HFFc6 (cell line): Measurements from ENCODE around the gene SOX15. TPM values are rescaled to one million over a fixed set of nuclear protein-coding genes. Genes with fewer than 3 reads are reported as not detected.

Experiments
- DNase-seq: peaks from one replicate; pipeline ENCODE4 v3.0.0-alpha.2; 2018
- H3K27ac Mint-ChIP-seq: 2 replicates; pipeline ENCODE4 v1.8.0; 2020; ENCODE audit warnings: mild to moderate bottlenecking, mixed read lengths
- H3K27me3 Mint-ChIP-seq: 2 replicates; pipeline ENCODE4 v1.8.0; 2021; ENCODE audit warnings: mild to moderate bottlenecking, moderate library complexity, mixed read lengths; ENCODE audit not compliant: insufficient read depth
- H3K36me3 Mint-ChIP-seq: 2 replicates; pipeline ENCODE4 v1.8.0; 2021; ENCODE audit warnings: low read depth, mixed read lengths
- H3K4me1 Mint-ChIP-seq: 2 replicates; pipeline ENCODE4 v1.8.0; 2020; ENCODE audit warnings: low read depth, mixed read lengths
- H3K4me3 Mint-ChIP-seq: 2 replicates; pipeline ENCODE4 v1.8.0; 2020; ENCODE audit warnings: mild to moderate bottlenecking, moderate library complexity, mixed read lengths
- H3K9me3 Mint-ChIP-seq: 2 replicates; pipeline ENCODE4 v1.8.0; 2020; ENCODE audit warnings: mild to moderate bottlenecking, mixed read lengths
- CTCF ChIP-seq: fragments of 200-600 bp; sonication (generic); IDR thresholded peaks from 2 replicates; pipeline ENCODE4 v1.5.0; 2021; ENCODE audit warnings: antibody characterized with exemption, mild to moderate bottlenecking
- total RNA-seq, 6 experiments: library from RNA; stranded (reverse); fragmentation: NEBNext Ultra II Directional; extraction: Animal tissue kit (Norgen Biotek cat#: 25700); gene quantifications; 2 replicates in 1 of 6; 3 replicates in 5 of 6; pipeline ENCODE4 v1.2.3, GENCODE V29; 2021

SOX15 gene
- total RNA-seq, 6 experiments from 2014 or later, result 0.62 to 1.0 (median 0.81) TPM

- Mint-ChIP-seq H3K27me3 (peaks cover 8% of the 10 kb centered on the region), H3K4me1 (peaks cover 41% of the 10 kb centered on the region), H3K4me3 (no peak overlapping the region), H3K9me3 (no peaks in the 10 kb centered on the region), H3K27ac (no peak overlapping the region; the same call in 1 of the 2 replicates), H3K36me3 (peaks cover 8% of the 10 kb centered on the region)
- no peak for TF ChIP-seq CTCF
- no peak for DNase-seq
Measured at GRCh38 chr17:7559320-7560171, 30.3 kb downstream of the SOX15 start.

GRCh38 chr17:7558544-7559319 lies 31.2 kb downstream of the SOX15 start, which contains the start of gene TNFSF13:
TSS of gene TNFSF13 (plus strand) at chr17:7558750. CDS start at chr17:7559040, 290 bp downstream.
- H3K9me3 Mint-ChIP-seq, result no peaks in the 10 kb centered on the region
- H3K27ac Mint-ChIP-seq, result peak within 1 kb of the TSS; percentile 83
- H3K4me1 Mint-ChIP-seq, result peaks cover 36% of the 10 kb centered on the region
- H3K4me3 Mint-ChIP-seq, result peak within 1 kb of the TSS; percentile 62
- no peak for TF ChIP-seq CTCF
- peaks cover 8% of the 10 kb centered on the region for H3K27me3 Mint-ChIP-seq
- DNase-seq, result no peak
- peaks cover 8% of the 10 kb centered on the region for H3K36me3 Mint-ChIP-seq

DNA sequence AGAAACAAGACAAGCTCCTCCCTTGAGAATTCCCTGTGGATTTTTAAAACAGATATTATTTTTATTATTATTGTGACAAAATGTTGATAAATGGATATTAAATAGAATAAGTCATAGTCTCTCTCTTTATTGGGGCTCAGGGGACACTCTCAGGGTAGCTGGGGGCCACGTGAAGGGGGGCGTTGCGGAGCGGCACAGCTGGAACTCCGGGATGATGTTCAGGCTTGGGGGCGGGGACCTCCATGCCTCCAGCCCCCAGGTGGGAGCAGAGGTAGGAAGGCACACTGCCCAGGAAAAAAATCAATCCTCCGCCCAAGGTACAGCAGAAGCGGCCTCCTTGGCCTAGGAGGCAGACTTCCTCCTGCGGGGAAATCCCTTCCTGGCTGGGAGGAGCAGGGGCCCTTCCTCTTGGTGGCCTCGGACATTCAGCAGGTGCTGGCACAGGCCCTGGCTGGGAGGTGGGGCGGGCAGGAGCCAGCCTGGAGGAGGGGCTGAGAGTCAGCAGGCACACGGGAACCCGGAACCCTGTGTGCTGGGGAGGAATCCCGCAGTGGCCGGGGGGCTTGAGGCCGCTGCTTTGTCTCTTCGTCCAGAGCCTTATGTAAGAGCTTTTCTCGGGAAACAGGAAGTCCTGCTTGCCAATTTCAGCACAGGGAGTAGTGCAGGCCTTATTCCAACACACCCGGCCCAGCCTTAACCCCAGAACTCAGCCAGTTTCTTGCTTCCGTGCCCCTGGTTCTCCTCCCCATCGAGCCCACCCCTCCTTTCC lies 31.9 kb downstream of the SOX15 start:
- peaks cover 8% of the 10 kb centered on the region for H3K27me3 Mint-ChIP-seq
- H3K4me1 Mint-ChIP-seq, result peaks cover 35% of the 10 kb centered on the region
- peak overlapping the region; percentile 62 for H3K4me3 Mint-ChIP-seq
- peaks cover 8% of the 10 kb centered on the region for H3K36me3 Mint-ChIP-seq
- TF ChIP-seq CTCF, result no peak
- peak overlapping the region; percentile 83 for H3K27ac Mint-ChIP-seq
- DNase-seq, result no peak
- no peaks in the 10 kb centered on the region for H3K9me3 Mint-ChIP-seq

DNA sequence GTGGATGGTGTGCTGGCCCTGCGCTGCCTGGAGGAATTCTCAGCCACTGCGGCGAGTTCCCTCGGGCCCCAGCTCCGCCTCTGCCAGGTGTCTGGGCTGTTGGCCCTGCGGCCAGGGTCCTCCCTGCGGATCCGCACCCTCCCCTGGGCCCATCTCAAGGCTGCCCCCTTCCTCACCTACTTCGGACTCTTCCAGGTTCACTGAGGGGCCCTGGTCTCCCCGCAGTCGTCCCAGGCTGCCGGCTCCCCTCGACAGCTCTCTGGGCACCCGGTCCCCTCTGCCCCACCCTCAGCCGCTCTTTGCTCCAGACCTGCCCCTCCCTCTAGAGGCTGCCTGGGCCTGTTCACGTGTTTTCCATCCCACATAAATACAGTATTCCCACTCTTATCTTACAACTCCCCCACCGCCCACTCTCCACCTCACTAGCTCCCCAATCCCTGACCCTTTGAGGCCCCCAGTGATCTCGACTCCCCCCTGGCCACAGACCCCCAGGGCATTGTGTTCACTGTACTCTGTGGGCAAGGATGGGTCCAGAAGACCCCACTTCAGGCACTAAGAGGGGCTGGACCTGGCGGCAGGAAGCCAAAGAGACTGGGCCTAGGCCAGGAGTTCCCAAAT lies 32.6 kb downstream of the SOX15 start:
- H3K36me3 Mint-ChIP-seq, result peaks cover under 1% of the 10 kb centered on the region; the same call in 1 of the 2 replicates

More for the DNA sequence above, 32.6 kb downstream of the SOX15 start:
- no peak overlapping the region for H3K4me3 Mint-ChIP-seq
- H3K4me1 Mint-ChIP-seq, result peaks cover 29% of the 10 kb centered on the region
- H3K27me3 Mint-ChIP-seq, result peaks cover 8% of the 10 kb centered on the region
- no peak for TF ChIP-seq CTCF
- H3K9me3 Mint-ChIP-seq, result no peaks in the 10 kb centered on the region
- no peak for DNase-seq
- no peak overlapping the region; the same call in 1 of the 2 replicates for H3K27ac Mint-ChIP-seq
